Left lung (tissue), 10 donors: ENCODE data around the gene EOGT. TPM values are rescaled to one million over a fixed set of nuclear protein-coding genes. Genes with fewer than 3 reads are reported as not detected.

Experiments
- ATAC-seq: fragments of 200-7000 bp; cut with Tn5 transposase; one replicate; pipeline ENCODE4 v1.9.1; 2020; ENCODE audit warnings: moderate library complexity
- DNase-seq, 4 donors: peaks; one replicate each; pipeline ENCODE4 v3.0.0-alpha.2; 2013 to 2020
- H3K27ac ChIP-seq, 2 donors: fragments of 200-600 bp; sonication (generic) in 1 of 2; one replicate each; pipeline versions ENCODE4 v1.5.0 to v1.8.0; 2020 to 2021
- H3K27me3 ChIP-seq, 2 donors: fragments of 200-600 bp; sonication (generic) in 1 of 2; one replicate each; pipeline versions ENCODE4 v1.5.0 to v1.8.0; 2020 to 2021
- H3K36me3 ChIP-seq, 2 donors: fragments of 200-600 bp; sonication (generic) in 1 of 2; one replicate each; pipeline versions ENCODE4 v1.5.0 to v1.8.0; 2020 to 2021
- H3K4me1 ChIP-seq, 2 donors: fragments of 200-600 bp; one replicate each; pipeline ENCODE4 v1.8.0; 2021
- H3K4me3 ChIP-seq, 2 donors: fragments of 200-600 bp; sonication (generic) in 1 of 2; one replicate each; pipeline versions ENCODE4 v1.5.0 to v1.8.0; 2020 to 2021; ENCODE audit warnings: mild to moderate bottlenecking in 1 of 2
- H3K9me3 ChIP-seq, 2 donors: fragments of 200-600 bp; sonication (generic) in 1 of 2; one replicate each; pipeline versions ENCODE4 v1.5.0 to v1.8.0; 2020 to 2021
- CTCF ChIP-seq, 2 donors: fragments of 200-600 bp; sonication (generic) in 1 of 2; IDR thresholded peaks; one replicate each; pipeline versions ENCODE4 v1.5.0 to v1.8.0; 2021; ENCODE audit warnings: antibody characterized with exemption in 2 of 2
- intact Hi-C, 2 donors: fragments of 100-400 bp; cut with DNase I; formaldehyde crosslinking; loops; one replicate each; pipeline versions ENCODE4 v1.11.2 to v1.14.2; 2022
- polyA plus RNA-seq, 6 donors: library from polyadenylated mRNA; unstranded; fragments of 120-200 nt; gene quantifications; one replicate each; pipeline ENCODE4 v1.2.1, GENCODE V29; 2013; ENCODE audit not compliant: insufficient read length in 6 of 6
- total RNA-seq, 2 donors: library from RNA; stranded (reverse); fragmentation: NEBNext Ultra II Directional; extraction: Animal tissue kit (Norgen Biotek cat#: 25700); gene quantifications; one replicate each; pipeline ENCODE4 v1.2.1, GENCODE V29; 2021
- donor health status: DM: no; HTN: yes; CAD: no.
- donor health status: DM: no; HTN: no; CAD: no.

EOGT gene
- total and polyA plus RNA-seq, 8 donors: 27.9 to 58.0 (median 39.4) TPM

GRCh38 chr3:69032737-69033136 lies 19.3 kb upstream of the EOGT start:
- Histone ChIP-seq H3K27ac (no peak overlapping the region), H3K36me3 (peaks cover 0 to 97% of the 10 kb centered on the region in 2 donors), H3K9me3 (no peaks in the 10 kb centered on the region), H3K27me3 (no peaks in the 10 kb centered on the region), H3K4me1 (no peaks in the 10 kb centered on the region), H3K4me3 (no peak overlapping the region)
- no peak for ATAC-seq
- no peak for DNase-seq
- TF ChIP-seq CTCF (IDR thresholded peaks at IDR 0.05): no peak
- intact Hi-C loops: no loop called here

- no peaks in the 10 kb centered on the region for H3K27me3 ChIP-seq
- no peak for TF ChIP-seq CTCF (IDR thresholded peaks at IDR 0.05)
- DNase-seq (no peak), ATAC-seq (no peak)
- H3K9me3 ChIP-seq: no peaks in the 10 kb centered on the region
- H3K4me3 ChIP-seq: no peak overlapping the region
- peaks cover 0 to 97% of the 10 kb centered on the region in 2 donors for H3K36me3 ChIP-seq
- no peaks in the 10 kb centered on the region for H3K4me1 ChIP-seq
- intact Hi-C loops: no loop called here
- no peak overlapping the region for H3K27ac ChIP-seq
Observed at GRCh38 chr3:69032142-69032541, 18.7 kb upstream of the EOGT start.

- H3K4me1 ChIP-seq: no peaks in the 10 kb centered on the region
- intact Hi-C loops: no loop called here
- no peak overlapping the region for H3K4me3 ChIP-seq
- TF ChIP-seq CTCF (IDR thresholded peaks at IDR 0.05): no peak
- H3K9me3 ChIP-seq: no peaks in the 10 kb centered on the region
- no peaks in the 10 kb centered on the region for H3K27me3 ChIP-seq
- no peak overlapping the region for H3K27ac ChIP-seq
- DNase-seq (no peak), ATAC-seq (no peak)
- H3K36me3 ChIP-seq: peaks cover 0 to 97% of the 10 kb centered on the region in 2 donors
Observed at GRCh38 chr3:69031635-69032034, 18.2 kb upstream of the EOGT start.

GRCh38 chr3:69020857-69021256 lies 7.4 kb upstream of the EOGT start:
- H3K9me3 ChIP-seq: no peaks in the 10 kb centered on the region
- ATAC-seq (no peak), DNase-seq (no peak)
- no peak overlapping the region for H3K4me3 ChIP-seq
- peak in 1 of 2 donors; percentile 4 for TF ChIP-seq CTCF (IDR thresholded peaks at IDR 0.05)
- H3K36me3 ChIP-seq: peaks cover 0 to 57% of the 10 kb centered on the region in 2 donors
- H3K27me3 ChIP-seq: no peaks in the 10 kb centered on the region
- intact Hi-C loops: no loop called here
- no peak overlapping the region for H3K27ac ChIP-seq
- no peaks in the 10 kb centered on the region for H3K4me1 ChIP-seq

- peaks cover 0 to 53% of the 10 kb centered on the region in 2 donors for H3K36me3 ChIP-seq
Observed at GRCh38 chr3:69020424-69020823, 6.9 kb upstream of the EOGT start.

More at GRCh38 chr3:69020424-69020823, 6.9 kb upstream of the EOGT start:
- peak in 1 of 2 donors; percentile 29 for TF ChIP-seq CTCF (IDR thresholded peaks at IDR 0.05)
- no peak overlapping the region for H3K27ac ChIP-seq
- H3K4me3 ChIP-seq: no peak overlapping the region
- no peaks in the 10 kb centered on the region for H3K4me1 ChIP-seq
- DNase-seq (no peak), ATAC-seq (no peak)
- intact Hi-C loops: no loop called here
- no peaks in the 10 kb centered on the region for H3K9me3 ChIP-seq
- H3K27me3 ChIP-seq: no peaks in the 10 kb centered on the region
